CD4-positive, alpha-beta T cell treated with Interleukin-6 for 4 hours (primary cell): ENCODE measurements around the gene VASN.

Experiments used
- DNase-seq: peaks from one replicate; pipeline ENCODE4 v3.0.0-alpha.2; 2020; ENCODE audit warnings: mixed read lengths

The VASN gene

DNA sequence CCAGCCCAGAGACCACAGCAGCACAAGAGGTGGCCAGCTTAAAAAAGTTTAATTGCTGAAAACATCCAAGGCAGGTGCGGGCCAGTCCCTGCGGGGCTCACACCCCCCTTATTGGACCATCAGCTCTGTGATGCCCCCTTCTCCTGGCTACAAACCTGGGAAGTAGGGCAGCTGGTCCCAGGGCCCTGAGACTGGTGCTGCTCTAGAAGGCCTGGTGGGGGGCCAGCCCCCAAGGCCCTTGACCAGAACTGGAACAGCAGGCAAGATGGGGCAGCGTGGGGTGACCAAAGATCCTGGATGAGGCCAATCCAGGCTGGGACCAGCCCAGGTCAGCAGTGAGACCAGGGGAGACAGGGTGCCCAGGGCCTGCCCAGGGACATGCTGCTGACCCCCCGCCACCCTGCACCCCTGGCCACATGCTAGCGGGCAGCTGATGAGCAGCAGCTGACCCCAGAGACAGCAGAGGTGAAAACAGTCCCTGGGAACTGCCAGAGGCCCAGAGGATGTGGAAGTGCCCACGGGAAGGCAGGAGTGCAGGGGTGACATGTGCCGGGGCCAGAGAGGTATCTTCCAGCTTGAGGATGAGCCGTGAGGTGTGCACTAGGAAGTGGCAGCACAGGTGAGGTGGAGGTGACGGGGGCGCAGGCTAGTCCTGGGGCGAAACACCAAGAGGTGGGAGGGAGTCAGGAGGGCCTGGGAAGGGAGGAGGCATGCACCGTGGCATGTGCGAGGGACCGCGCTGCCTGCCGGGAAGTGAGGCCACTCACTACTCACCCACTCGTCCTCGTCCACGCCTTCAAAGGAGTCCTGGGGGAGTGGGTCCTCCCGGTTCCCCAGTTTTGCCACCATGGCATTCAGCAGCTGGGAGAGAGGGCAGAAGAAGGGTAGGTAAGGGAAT lies 16.9 kb upstream of the VASN start:
- no peak for DNase-seq

DNA sequence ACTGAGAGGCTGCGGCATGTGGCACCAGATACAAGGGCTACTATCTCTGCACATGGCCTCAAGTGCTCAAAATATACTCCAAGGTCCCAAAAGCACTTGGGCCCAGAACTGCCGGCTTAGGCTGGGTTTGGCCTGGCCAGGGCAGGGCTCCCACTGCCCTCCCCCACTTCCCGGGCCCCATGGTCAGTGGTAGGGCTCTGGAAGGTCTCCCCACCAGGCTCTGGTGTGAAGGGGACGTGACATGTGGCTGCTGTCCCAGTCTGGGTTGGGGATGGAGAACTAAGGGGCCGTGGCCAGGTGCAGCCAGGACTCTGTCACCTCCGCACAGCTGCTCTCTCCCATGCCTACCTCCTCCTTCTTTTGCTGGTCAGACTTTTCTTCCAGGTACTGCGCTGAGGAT lies 14.8 kb upstream of the VASN start:
- no peak for DNase-seq

DNA sequence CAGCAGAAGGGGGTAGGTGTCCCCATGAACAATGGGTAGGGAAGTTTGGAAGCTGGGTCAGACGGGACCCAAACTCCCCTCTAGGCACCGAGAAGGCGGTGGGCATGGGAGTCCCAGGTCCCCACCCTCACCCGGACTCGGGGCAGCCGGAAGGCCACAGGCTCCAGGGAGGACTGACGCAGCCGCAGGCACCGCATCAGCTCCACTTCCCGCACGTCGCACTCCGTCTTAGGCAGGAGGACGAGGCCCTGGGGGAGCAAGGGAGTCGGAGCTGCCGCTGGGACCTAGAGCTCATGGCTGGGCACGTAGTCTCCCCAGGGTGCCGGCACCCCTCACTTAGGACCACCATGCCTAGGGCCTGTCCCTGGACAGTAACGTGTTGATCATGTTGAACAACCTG lies 13.4 kb upstream of the VASN start:
- no peak for DNase-seq

DNA sequence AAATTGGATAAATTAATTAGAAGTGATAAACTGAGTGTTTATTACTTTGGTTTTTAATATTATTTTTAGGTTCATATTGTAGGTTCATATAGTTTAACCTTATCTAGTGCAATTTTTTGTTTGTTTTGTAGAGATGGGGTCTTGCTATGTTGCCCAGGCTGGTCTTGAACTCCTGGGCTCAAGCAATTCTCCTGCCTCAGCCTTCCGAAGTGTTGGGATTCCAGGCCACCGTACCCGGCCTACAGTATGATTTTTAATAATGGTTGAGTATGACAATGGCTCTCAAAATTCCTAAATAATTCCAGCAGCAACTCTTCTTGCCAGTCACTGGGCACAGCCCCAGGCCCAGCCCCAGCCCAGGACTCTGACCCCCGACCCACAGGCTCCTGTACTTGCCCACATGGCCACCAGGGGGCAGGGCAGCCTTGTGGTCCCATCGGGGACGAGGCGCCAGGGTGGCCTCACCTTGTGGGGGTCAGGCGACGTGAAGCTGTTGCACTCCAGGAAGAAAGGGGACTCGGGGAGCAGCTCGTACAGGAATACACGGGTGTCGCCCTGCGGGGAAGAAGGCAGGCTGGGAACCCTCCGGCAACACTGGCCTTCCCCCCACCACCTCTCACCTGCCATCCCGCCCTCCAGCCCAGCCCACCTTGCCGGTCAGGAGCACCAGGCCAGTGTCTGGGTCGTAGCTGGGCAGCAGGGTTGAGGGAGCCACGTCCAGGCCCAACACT lies 12.7 kb upstream of the VASN start:
- peak; percentile 74 for DNase-seq

DNA sequence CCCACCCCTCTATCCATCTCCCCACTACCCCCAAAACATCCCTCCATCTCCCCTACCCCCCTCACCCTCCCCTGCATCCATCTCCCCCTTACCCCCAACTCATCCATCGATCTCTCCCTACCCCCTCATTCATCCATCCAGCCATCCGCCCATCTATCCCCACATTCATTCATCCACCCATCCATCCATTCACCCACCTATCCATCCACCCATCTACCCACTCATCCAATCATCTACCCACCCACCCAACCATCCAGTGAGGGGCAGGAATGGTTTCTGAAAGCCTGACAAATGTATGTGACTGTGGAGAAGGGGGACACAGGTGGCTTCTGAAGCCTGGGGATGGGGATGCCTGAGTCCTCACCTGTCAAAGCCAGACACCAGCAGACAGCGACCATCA lies 11.7 kb upstream of the VASN start:
- DNase-seq, result no peak

DNA sequence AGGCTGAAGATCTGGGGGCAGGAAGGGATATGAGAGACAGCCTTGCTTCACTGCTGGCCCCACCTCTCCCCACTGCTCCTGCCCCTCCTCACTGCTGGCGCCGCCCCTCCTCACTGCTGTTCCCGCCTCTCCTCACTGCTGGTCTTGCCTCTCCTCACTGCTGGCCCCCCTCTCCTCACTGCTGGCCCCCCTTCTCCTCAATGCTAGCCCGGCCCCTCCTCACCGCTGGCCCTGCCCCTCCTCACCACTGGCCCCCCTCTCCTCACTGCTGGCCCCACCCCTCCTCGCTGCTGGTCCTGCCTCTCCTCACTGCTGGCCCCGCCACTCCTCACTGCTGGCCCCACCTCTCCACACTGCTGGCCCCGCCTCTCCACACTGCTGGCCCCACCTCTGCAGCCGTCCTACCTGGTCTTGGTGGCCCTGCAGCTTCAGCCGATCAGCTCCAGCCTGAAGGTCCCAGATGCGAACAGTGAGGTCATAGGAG lies 11.1 kb upstream of the VASN start:
- DNase-seq, result no peak

DNA sequence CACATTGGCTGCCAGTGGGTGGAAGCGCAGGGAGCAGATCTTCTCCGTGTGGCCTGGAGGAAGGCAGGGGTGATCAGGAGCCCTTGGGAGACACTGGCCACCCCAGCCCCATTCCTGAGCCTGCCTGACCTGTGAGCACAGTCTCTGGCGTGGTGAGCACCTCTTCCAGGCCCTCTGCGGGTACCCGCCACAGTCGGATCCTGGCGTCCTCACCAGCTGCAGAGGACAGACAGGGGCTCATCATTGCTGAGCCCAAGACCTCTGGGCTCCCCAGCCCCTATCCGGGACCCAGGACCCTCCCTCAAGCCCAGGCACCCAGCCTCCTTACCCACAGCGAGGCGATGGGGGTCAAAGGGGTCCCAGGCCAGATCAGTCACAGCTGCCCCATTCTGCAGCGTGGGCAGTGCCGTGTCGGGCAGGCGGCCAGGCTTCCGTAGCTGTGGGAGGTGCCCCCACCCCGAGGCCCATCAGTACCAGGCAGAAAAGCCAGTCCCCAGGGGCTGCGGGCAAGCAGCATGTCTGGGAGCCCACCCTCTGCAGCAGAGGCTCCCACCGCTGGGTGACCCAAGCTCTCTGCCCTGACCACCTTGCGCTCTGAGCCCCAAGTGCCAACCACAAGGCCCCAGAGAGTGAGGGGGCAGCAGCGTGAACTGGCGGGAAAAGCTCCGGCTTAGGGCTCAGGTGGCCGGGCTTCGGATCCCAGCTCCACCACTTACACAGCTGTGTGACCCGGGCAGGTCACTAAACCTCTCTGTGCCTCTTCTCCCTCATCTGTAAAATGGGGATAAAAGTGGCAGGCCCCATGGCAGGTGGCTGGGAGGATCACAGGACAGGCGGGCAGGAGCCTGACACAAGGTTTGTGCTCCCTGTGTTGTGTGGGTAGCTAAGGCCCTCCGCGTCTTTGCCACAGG lies 10.4 kb upstream of the VASN start:
- DNase-seq, result no peak

DNA sequence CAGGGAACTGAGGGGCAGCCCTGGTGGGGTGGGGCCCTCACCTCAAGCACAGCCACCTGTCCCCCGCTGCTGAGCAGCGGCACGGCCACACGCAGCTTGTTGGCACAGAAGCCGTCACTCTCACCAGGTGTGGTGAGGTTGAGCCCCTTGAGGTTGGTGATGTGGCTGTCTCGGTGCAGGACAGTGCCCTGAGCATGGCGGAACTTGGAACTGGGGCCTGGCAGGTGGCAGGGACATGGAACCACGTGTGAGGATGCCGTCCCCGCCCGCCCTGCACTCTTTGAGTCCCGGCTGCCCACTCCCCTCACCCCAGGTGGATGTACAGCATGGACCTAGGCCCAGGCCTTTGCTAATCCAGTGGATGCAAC lies 9.7 kb upstream of the VASN start:
- no peak for DNase-seq

DNA sequence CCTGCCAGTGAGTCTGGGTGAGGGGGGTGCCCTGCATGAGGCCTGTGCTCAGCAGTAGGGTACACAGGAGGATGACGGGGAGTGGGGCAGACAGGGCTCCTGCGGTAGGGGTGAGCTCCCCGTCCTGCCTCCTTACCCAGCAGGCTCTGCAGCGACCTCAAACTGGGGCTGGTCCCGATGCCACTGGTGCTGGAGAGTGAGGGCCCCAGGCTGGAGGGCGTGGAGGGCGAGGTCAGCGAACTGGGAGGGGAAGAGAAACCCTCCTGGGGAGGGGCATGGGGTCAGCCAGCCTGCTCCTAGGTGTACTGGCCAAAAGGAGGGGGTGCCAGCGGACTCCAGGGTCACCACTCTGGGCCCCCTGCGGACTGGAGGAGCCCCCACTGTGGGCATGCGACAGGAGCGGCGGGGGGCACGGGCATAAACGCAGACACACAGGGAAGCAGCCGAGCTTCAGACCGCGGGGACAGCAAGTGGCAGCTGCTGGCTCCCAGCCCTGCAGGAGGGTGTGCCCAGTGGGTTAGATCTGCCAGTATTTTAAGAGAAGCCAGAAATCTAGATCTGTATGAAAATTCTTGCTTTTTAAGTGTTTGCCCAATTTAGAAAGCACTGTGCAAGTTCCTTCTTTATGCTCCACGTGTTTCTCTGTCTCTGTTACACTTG lies 9.0 kb upstream of the VASN start:
- DNase-seq, result no peak

DNA sequence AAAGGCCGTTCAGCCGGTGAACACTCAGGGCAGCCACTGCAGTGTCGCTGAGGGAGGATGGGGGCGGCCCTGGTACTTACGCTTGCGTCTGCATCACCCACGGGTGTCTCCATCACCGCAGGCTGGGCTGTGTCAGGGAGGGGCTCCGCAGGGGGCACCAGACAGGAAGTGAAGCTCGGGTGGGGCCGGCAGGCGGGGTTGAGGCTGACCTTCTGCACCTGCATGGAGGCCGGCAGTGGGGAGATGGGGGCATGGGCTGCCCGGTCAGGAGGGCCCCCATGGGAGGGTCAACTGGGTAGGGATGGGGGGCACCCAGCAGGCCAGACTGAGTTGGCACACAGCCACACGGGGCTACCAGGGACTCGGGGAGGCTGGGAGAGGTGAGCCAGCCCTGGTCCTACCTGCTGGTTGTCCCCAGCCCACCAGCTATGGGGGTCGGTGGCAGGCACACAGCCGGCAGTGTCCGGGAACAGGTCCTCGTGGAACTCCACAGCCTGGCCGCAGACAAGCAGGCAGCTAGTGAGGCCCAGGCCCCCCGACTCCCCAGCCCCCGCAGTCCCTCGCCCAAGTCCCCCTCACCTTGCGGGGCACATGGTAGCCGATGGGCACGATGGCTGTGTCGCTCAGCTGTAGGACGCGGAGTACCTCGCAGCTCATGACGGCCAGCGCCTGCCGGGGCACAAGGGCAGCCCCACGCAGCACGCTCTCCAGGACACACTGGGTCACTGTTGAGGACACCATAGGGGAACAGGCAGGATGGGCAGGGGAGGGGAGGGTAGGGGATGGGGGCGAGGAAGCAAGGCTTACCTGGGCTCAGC lies 7.2 kb upstream of the VASN start:
- no peak for DNase-seq

DNA sequence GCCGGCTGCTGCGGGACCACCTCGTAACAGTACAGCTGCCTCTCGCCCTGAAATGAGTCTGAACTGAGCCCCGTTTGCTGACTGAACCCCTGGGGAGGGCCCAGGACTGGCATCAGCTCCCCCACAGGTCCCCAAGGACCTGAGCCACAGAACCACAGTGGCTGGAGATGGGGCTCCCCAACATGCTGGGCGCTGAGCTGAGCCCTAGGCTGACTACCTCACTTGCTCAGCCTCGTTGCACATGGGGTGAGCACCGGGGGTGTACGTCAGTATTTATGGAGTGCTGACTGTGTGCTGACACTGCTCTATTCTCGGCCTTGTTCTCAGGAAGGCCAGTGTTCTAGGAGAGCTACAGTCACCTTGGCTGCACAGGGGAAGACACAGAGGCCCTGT lies 6.6 kb upstream of the VASN start:
- DNase-seq, result no peak

DNA sequence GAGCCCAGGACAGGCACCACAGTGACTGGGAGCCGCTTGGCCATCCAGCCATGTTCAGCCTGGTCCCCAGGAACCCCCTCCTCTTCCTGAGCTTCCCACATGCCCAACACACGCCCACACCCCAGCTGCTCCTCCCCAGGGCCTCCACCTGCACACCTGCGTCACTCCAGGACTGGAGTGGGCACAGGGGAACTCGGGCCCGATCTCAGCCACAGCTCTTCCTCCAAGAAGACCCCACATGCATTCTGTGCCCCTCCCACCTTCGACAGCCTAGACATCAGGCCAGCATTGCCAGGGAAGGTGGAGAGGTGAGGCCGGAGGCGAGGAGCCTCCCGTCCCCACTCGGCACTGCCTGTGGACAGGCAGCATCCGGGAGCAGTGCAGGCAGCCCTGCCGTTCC lies 6.0 kb upstream of the VASN start:
- DNase-seq, result no peak

DNA sequence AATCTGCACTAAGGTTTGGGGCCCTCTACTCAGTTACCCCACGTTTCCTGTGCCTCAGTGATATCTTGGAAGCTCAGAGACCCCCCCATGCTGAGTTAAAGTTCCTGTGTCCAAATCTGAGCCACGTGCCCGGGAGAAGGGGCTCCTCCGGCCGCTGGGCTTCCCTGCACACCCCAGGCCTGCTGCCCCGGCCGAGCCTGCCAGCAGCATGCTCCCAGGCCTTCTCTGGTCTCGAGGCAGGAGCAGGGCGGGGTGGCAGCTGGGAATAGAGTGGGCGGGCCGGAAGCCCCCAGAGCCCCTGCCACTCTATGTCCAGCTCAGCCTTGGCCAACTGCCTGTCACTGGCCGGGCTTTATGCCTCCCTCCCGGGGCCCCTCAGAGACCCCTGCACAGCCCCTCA lies 5.6 kb upstream of the VASN start:
- DNase-seq, result no peak

DNA sequence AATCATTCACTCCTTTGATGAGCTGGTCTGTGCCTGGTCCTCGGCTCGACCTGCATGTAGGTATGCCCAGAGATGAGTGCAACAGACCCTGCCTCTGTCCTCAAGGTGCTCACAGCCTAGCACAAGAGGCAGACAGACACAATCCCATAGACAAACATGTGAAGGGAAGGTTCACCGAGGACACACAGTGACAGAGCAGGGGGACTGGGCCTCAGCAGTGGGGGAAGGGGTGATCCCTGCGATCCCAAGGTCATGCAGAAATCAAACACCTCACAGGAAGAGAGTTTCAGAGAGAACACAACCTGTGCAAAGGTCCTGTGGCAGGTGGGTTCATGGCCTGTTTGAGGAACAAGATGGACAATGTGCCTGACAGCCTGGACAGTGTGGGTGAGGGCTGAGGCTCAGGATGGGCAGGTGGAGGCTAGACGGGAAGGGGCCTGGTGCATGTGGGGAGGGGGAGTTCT lies 4.2 kb upstream of the VASN start:
- DNase-seq, result no peak

DNA sequence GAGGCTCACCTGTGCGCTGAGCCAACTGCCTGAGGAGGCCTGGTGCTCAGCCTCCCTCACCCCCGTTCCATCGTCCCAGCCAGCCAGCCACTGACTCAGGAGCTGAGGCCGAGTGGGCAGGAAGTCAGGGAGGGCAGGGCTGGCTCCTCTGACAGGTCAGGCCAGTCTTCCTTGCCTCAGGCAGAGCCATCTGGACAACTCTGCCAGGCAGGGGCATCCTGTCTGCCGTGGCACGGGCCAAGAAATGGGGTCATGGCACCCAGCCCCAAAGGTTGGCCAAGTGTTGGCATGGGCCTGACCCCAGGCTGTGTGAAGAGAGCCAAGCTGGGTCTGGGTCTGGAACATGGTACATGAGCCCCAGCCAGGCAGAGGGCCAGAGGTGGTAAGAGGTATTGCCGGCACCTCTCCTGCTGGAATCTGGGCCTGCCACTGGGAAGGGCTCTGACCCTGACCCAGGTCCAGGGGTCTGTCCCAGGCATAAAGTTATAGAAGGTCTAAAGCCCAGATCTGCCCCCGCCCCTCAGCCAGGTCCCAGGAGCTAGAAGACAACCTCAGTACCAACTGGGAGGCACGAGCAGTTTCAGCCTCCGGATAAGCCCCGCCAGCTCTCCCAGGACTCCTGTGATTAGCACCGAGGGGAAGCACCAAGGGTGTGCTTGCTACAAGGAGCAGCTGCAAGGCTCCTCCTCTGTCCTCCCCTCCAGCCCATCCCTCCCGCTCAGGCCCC lies 2.5 kb upstream of the VASN start:
- no peak for DNase-seq

DNA sequence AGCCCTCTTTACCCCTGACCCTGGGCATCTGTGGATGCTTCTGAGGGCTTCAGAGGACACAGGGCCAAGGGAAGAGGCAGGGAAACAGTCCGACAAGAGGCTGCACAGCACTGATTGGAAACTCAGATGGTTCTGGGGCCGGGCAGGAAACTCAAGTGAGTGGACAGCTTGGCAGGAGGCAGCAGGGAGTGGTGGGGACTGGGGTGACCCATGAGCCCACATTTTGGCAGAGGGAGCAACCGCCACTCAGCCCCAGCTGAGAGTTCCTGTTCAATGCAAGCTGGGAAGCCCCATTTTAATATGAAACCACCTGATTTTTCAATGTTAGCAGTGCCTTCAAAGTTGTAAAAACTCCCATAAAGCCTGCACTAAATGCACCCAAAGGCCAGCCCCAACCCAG lies 1.5 kb upstream of the VASN start:
- no peak for DNase-seq

DNA sequence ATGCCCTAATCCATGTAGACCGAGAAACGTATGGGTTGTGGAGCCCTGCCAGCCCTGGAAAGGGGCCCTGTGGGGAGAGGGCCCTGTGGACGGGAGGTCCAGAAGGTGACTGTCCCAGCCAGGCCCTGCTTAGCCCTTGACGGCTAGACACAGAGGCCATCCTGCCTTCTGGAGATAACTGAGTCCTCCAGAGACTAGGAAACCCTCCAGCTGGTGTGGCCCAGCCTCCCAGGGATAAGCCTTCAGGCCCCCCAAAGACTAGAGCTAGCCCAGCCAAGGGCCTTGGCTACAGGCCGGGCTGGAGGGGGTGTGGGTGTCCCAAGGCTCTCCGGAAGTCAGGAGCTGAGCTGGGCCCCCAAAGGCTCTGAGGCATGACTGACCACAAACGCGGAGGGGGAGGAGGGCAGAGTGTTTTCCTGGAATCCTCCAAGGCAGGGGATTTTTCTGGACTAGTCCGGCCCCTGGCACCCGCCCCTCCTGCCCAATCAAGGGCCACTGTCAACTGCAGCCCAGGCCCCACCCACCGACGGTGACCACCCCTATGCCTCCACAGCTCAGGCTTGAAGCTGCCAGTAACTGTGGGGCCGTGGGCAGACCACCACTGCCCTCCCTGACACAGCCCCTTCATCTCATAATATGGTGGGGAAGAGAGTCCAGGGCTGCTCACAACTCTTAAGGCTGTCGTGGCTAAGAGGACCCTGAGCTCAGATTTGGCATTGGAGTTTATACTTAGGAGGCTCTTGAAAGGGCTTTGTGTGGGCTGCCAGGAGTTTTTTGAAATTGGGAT lies 885 bp upstream of the VASN start:
- no peak for DNase-seq

DNA sequence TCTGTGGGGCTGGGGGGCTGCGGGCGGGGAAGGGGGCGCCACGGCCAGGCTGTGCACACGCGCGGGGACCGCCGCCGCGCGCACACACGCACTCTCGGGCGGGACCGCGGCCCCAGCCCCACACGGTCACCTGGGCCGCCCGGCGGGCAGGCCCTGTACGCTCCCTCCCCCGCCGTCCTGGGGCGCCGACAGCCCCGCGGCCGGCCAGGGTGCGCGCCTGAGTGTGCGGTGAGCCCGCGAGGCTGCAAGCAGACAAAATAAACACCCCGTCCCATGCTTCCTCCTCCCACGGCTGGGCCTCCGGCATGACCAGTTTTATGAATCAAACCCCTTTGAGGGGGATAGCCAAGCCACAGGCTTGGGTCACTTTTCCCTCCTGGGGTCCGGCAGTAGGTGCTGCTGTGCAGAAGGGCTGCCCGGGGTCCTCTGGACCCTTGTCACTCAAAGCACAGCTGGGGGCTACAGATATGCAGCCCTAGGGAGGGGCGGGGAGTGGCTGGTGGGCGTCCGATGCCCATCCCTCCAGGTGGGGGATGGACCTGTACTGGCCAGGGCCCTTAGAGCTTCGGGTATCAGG lies 441 bp downstream of the VASN start:
- DNase-seq, result peak; percentile 38

DNA sequence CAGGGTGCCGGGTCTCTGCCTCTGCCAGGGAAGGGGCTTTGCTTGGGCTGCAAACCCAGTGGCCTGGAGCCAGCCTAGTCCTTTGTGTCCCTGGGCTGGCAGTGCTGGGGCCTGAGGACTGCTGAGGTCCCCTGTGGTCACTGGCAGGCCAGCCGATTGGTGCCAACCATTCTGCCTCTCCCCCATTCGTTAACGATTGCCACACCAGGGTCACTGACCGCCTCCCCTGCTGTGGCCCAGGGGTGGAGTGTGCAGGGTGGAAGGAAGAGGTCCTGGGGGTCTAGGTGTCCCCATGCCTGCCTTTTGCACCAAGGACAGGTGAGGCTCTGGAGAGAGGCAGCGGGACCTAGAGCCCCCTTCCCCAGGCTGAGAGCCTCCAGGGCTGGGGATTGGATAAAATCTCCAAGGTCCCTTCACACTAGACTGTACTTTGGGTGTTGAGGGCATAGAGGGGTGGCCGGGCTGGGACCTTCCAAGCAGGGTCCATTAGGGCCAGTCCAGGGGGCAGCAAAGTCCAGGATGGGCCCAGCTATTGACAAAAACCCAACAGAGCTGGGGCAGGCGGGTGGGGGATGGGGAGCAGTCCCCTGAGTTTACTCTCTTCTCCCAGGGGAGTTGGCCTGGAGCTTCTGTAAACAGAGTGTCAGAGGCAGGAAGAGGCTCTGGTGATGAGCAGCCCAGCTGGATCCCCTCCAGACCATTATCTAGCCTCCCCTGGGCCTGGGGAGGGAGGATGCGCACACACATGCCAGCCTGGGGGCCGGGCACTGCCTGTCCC lies 1.1 kb downstream of the VASN start:
- no peak for DNase-seq
